HG02623 (cell line): ENCODE results near the gene MICAL3.

Experiments
- ATAC-seq: cut with Tn5 transposase; IDR thresholded peaks from one replicate; pipeline ENCODE4 v1.9.1; 2021; ENCODE audit warnings: moderate library complexity; ENCODE audit not compliant: unreplicated experiment

MICAL3 gene

DNA sequence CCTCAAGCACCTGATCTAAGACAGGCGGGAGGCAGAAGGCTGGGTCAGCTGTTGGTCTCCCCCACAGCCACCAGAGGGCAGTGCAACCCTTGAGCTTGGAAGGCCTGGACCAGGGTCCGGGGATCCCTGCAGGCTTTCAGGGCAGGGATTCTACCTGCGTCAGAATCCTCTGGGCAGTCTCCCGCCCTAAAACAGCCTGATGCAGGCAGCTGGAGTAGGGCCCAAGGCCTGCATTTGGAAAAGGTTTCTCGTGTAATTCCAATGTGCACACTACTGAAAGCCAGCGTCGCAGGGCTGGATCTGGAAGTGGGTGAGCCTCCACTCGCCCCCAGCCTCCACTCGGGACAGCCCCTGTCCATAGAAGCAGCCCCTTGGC, 281.8 kb downstream of the MICAL3 start:
- ATAC-seq: no peak

- ATAC-seq: no peak
Measured at GRCh38 chr22:17741866-17742526, 282.4 kb downstream of the MICAL3 start.

GRCh38 chr22:17739196-17739975, 285.0 kb downstream of the MICAL3 start:
- ATAC-seq: no peak

- no peak for ATAC-seq
Measured at GRCh38 chr22:17738386-17739128, 285.8 kb downstream of the MICAL3 start.
